ENCODE measurements around the gene GRM3.
"Not testable (repeated sequence)": the region's sequence is repeated elsewhere in the genome, so short reads cannot be mapped to it uniquely, and the experiment has no call there.

The GRM3 gene

GRCh38 chr7:86643561-86644281 is at the start of gene GRM3:
GRM3 (plus strand) TSS chr7:86643909; CDS start chr7:86765146, 121,237 bp downstream.
- DNase-seq, result no peak

GRCh38 chr7:86598311-86598710 is 45.4 kb upstream of the GRM3 start:
- DNase-seq, result no peak

DNA sequence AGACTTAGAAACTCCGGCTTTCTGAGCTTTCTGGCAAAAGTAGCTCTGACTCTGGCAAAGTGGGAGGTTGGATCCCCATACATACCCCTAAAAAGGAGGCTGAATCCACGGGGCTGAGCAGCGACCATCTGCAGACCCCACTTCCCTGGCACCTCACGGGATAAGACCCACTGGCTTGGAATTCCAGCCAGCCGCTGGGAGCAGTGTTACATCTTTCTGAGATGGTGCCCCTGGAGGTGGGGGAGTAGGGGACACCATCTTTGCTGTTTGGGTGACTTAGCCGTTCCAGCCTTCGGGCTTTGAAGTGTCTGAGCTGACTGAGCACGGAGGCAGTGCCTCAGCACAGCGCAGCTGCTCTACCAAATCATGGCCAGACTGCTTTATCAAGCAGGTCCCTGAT is 45.0 kb upstream of the GRM3 start:
- no peak for DNase-seq

GRCh38 chr7:86600506-86601290 is 43.0 kb upstream of the GRM3 start:
- no peak for DNase-seq

DNA sequence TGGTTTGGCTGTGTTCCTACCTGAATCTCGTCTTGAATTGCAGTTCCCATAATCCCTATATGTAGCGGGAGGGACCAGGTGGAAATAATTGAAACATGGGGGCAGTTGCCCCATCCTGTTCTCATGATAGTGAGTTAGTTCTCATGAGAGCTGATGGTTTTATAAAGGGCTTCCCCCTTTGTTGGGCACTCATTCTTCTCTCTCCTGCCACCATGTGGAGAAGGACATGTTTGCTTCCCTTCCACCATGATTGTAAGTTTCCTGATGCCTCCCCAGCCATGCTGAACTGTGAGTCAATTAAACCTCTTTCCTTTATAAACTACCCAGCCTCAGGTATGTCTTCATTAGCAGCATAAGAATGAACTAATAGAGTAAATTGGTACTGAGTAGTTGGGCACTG is 28.0 kb upstream of the GRM3 start:
- not testable (repeated sequence) for DNase-seq

- DNase-seq, result no peak
Observed at GRCh38 chr7:86644282-86645224, 844 bp downstream of the GRM3 start.

DNA sequence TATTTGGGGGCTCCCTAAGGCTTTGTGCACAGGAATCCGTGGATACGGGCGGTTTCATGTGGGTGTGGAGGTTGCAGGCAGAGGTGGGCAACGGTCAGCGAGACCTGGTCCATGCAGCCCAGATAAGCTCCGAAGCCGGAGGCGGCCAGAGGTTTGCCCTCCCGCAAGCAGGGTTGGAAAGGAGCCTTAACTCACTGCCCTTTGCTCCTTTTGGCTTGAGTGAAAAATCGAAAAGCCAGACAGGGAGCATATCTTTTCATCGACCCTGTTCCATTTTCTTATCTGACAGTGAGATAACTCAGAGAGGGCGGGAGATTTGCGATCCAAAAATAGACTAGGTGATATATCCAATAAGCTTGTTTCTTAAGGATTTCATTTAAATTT is 1.5 kb downstream of the GRM3 start:
- no peak for DNase-seq

DNA sequence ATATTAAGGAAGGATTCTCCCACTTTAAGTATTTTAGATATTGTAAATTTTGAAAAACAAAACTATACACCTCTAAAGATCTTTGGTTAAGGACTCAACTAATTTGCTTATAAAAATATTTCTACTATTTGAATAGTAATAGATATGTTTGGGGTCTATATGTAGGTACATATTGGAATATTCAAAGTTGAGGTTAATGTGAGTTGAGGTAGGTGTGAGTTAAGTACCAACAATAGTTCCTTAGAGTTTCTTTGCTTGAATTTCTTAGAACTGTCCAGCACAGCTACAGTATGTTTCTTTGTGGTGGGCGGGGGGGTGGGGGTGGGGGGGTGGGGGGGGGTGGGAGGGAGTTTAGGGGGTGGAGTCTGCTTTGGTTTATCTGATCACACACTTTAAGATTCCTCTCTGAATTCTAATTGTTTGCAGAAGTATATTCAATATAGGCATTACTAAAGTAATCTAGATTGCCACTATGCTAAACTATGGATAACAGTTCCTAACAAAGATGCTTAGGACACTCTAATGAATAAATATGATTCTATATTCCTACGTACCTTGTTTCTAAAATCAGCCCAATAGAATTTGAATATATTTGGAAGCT is 2.1 kb downstream of the GRM3 start:
- no peak for DNase-seq

DNA sequence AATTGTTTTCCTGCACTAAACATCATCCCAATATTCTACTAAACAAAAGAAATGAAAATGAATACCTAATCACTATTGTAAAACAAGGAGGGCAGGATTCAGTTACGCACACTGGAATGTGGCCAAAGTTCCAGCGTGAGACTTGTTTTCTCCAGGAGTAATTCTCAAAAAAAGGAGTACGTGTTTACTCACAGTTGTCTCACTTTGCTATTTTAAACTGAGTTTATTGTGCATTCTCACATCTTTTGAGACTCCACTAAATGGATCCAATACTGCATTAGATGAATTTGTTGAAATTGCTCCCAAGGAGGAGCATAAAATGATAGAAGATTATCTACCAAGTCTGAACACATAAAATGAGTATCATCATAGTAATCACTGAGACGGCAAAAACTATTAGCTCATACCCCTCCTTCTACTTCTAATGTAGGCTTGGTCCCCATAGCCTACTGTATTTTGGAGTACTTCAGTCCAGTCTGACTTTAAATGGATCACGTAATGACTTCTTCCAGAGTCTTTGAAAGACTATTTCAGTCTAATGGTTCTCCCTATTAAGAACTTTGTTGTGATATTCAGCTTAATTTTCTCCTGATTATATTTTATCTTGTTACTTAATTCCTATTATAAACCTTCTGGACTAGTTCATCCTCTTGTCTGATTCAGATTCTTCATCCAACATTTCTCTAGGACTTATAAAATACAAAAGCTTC is 3.8 kb downstream of the GRM3 start:
- DNase-seq, result no peak

DNA sequence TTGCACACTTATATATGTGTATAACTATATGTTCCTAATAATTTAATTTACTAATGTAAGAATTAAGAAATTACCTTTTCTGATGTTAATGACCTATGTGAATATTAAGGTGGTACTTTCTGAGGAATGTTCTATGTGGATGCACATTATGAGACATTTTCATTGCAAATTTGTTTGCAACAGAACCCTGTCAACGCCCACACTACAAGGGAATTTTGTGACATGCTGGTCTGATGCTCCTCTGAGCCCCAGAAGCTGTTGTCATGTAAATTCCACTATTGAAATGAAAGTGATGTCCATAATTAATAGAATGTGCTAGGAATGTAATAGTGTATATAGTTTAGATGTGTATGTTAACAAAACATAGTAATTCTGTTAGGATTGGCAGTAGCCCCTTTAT is 4.5 kb downstream of the GRM3 start:
- DNase-seq, result no peak

- no peak for DNase-seq
Observed at GRCh38 chr7:86653919-86654659, 10.4 kb downstream of the GRM3 start.

GRCh38 chr7:86657948-86658347 is 14.2 kb downstream of the GRM3 start:
- DNase-seq, result no peak

- no peak for DNase-seq
Observed at GRCh38 chr7:86660950-86661462, 17.3 kb downstream of the GRM3 start.

DNA sequence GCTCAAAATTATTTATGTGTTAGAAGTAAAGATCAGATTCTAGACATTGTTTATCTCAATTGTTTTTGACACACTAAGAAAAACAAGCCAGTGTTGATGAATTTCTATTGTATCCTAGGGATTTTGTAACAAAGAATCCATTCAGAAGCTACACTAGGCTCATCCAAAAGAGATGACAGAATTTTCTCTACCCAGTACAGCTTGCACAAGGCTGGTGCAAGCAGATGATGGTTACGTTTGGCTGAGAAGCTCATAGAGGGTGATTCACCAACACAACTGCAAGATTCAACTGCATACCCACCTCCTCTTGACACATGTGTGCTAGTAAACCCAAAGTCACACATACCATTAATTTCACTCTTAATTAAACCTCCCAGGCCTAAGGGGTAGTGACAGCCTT is 20.8 kb downstream of the GRM3 start:
- no peak for DNase-seq

DNA sequence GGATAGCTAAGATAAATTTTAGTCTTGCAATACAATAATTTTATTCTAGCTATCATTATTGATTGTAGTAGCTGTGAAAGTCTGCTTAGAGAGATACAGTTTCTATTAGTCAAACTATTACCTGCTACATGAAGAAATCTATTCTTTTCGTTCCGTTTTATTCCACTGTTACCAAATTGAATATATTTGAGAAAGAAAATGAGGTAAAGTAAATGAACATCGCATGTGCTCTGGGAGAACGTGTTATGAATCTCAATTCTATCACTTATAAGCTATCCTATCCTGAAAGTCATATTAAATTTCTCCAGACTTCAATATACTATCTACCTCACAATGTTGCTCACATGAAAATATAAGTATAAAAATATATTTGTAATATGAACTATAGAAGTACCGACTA is 21.3 kb downstream of the GRM3 start:
- no peak for DNase-seq

- no peak for DNase-seq
Observed at GRCh38 chr7:86665669-86666068, 22.0 kb downstream of the GRM3 start.

DNA sequence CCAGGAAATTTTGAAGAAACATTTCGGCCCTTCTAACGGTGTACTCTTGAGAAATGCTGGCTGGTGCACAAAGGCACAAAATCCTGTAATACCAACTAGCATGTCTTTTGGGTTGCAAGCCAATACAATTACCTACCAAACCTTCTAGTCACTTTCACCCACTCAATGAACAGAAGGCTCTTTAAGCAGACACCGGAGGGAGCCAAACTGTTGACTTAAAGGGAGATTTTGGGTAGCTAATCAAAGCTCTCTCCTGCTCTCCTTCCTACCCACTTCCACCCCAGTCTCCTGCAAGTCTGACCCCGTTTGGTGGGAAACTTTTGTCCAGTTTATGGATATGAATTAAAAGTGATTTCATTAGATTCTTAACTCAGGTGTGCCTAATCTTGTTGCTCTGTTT is 24.0 kb downstream of the GRM3 start:
- no peak for DNase-seq

GRCh38 chr7:86668315-86668714 is 24.6 kb downstream of the GRM3 start:
- DNase-seq, result no peak

GRCh38 chr7:86687831-86688230 is 44.1 kb downstream of the GRM3 start:
- no peak for DNase-seq

DNA sequence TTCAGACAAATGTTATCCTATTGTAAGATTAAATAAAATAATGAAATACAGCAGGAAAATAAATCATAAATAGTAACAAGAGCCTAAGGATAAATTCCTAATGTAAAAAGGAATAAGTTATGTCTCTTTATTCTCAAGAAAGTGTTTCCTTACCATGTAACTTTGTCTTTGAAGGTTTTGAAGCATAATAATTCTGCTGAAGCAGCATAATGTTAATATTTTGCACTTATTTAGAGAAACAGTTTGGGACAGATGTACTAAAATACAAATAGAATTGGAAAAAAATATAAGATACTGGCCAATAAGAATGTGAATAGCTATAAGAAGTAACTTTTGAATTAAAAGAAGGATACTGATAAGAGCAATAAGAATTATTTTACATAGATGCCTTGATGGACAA is 45.7 kb downstream of the GRM3 start:
- DNase-seq, result no peak

GRCh38 chr7:86692755-86693154 is 49.0 kb downstream of the GRM3 start:
- DNase-seq, result no peak

Measured in NCI-H187 treated with DMSO at 0.1 percent for 48 hours (cell line).